GM06990 (cell line): ENCODE measurements around the gene DGUOK.

Experiments
- DNase-seq: peaks from one replicate; pipeline ENCODE4 v3.0.0-alpha.2; 2011; ENCODE audit not compliant: insufficient read length; ENCODE audit errors: extremely low read depth
- H3K27me3 ChIP-seq: replicated peaks from 2 replicates; pipeline ENCODE4 v1.6.0; 2011; ENCODE audit warnings: low read length; ENCODE audit not compliant: control insufficient read depth, insufficient read depth
- H3K36me3 ChIP-seq: 2 replicates; pipeline ENCODE4 v1.5.1; 2011; ENCODE audit warnings: low read length; ENCODE audit not compliant: control insufficient read depth, insufficient read depth
- H3K4me3 ChIP-seq: replicated peaks from 2 replicates; pipeline ENCODE4 v1.5.1; 2011; ENCODE audit warnings: low read depth, mild to moderate bottlenecking, control low read depth, low read length
- CTCF ChIP-seq: IDR thresholded peaks from 2 replicates; pipeline ENCODE4 v1.5.1; 2011; ENCODE audit warnings: low read length, control low read depth, mild to moderate bottlenecking, inconsistent platforms; ENCODE audit not compliant: insufficient read depth, poor library complexity, severe bottlenecking

Gene DGUOK

GRCh38 chr2:74007121-74007520 is 80.4 kb downstream of the DGUOK start:
- no peak for TF ChIP-seq CTCF
- no peak for DNase-seq
- H3K27me3 ChIP-seq, result no peaks in the 10 kb centered on the region
- H3K36me3 ChIP-seq, result peaks cover 26% of the 10 kb centered on the region
- H3K4me3 ChIP-seq, result no peak overlapping the region

GRCh38 chr2:74007711-74008110 is 81.0 kb downstream of the DGUOK start:
- H3K27me3 ChIP-seq, result no peaks in the 10 kb centered on the region
- no peak for DNase-seq
- peaks cover 26% of the 10 kb centered on the region for H3K36me3 ChIP-seq
- H3K4me3 ChIP-seq, result no peak overlapping the region
- no peak for TF ChIP-seq CTCF
